ENCODE results near the gene S1PR4.

The S1PR4 gene

GRCh38 chr19:3204646-3205275, 26.2 kb downstream of the S1PR4 start:
- Histone ChIP-seq H3K27me3 (ENCODE audit: control insufficient read depth, insufficient read depth, low read length) (no peaks in the 10 kb centered on the region), H3K9me3 (ENCODE audit: control insufficient read depth, low read length) (no peaks in the 10 kb centered on the region), H3K4me1 (no peaks in the 10 kb centered on the region), H3K4me2 (ENCODE audit: low read length) (no peak overlapping the region), H3K79me2 (no peaks in the 10 kb centered on the region), H3K4me3 (ENCODE audit: low read depth, low read length) (no peak overlapping the region), H3K9ac (no peak overlapping the region), H3K36me3 (ENCODE audit: control insufficient read depth, insufficient read depth, low read length) (no peaks in the 10 kb centered on the region), H3K27ac (no peak overlapping the region), H2AFZ (no peak overlapping the region)
- TF ChIP-seq CTCF (IDR thresholded peaks at IDR 0.05) = no peak

GRCh38 chr19:3206216-3206953, 27.8 kb downstream of the S1PR4 start:
- Histone ChIP-seq H3K4me2 (ENCODE audit: low read length) (no peak overlapping the region), H3K4me3 (ENCODE audit: low read depth, low read length) (no peak overlapping the region), H3K4me1 (no peaks in the 10 kb centered on the region), H3K79me2 (no peaks in the 10 kb centered on the region), H3K27ac (no peak overlapping the region), H3K9ac (no peak overlapping the region), H3K27me3 (ENCODE audit: control insufficient read depth, insufficient read depth, low read length) (no peaks in the 10 kb centered on the region), H3K36me3 (ENCODE audit: control insufficient read depth, insufficient read depth, low read length) (no peaks in the 10 kb centered on the region), H2AFZ (no peak overlapping the region), H3K9me3 (ENCODE audit: control insufficient read depth, low read length) (no peaks in the 10 kb centered on the region)
- no peak for TF ChIP-seq CTCF (IDR thresholded peaks at IDR 0.05)

GRCh38 chr19:3207461-3208242, 29.1 kb downstream of the S1PR4 start:
- H2AFZ ChIP-seq = no peak overlapping the region
- no peak overlapping the region for H3K9ac ChIP-seq
- no peak overlapping the region for H3K4me2 ChIP-seq (ENCODE audit: low read length)
- no peak for TF ChIP-seq CTCF (IDR thresholded peaks at IDR 0.05)
- no peaks in the 10 kb centered on the region for H3K27me3 ChIP-seq (ENCODE audit: control insufficient read depth, insufficient read depth, low read length)
- H3K4me1 ChIP-seq = no peaks in the 10 kb centered on the region
- H3K9me3 ChIP-seq (ENCODE audit: control insufficient read depth, low read length) = no peaks in the 10 kb centered on the region
- no peaks in the 10 kb centered on the region for H3K36me3 ChIP-seq (ENCODE audit: control insufficient read depth, insufficient read depth, low read length)
- no peaks in the 10 kb centered on the region for H3K79me2 ChIP-seq
- no peak overlapping the region for H3K4me3 ChIP-seq (ENCODE audit: low read depth, low read length)
- no peak overlapping the region for H3K27ac ChIP-seq

GRCh38 chr19:3208317-3209207, 30.0 kb downstream of the S1PR4 start:
- Histone ChIP-seq H3K36me3 (ENCODE audit: control insufficient read depth, insufficient read depth, low read length) (no peaks in the 10 kb centered on the region), H2AFZ (no peak overlapping the region), H3K27ac (no peak overlapping the region), H3K4me3 (ENCODE audit: low read depth, low read length) (no peak overlapping the region), H3K9ac (no peak overlapping the region), H3K9me3 (ENCODE audit: control insufficient read depth, low read length) (no peaks in the 10 kb centered on the region), H3K79me2 (no peaks in the 10 kb centered on the region), H3K4me2 (ENCODE audit: low read length) (no peak overlapping the region), H3K4me1 (no peaks in the 10 kb centered on the region), H3K27me3 (ENCODE audit: control insufficient read depth, insufficient read depth, low read length) (no peaks in the 10 kb centered on the region)
- no peak for TF ChIP-seq CTCF (IDR thresholded peaks at IDR 0.05)

Data from parathyroid adenoma (tissue), 2 donors.